ENCODE results near the gene SOCS1.
"Not testable (repeated sequence)": the region's sequence is repeated elsewhere in the genome, so short reads cannot be mapped to it uniquely, and the experiment has no call there.

Gene SOCS1

GRCh38 chr16:11229432-11229831 is 26.6 kb downstream of the SOCS1 start:
- H3K27me3 ChIP-seq (ENCODE audit: insufficient read depth, low read depth, severe bottlenecking), result no peaks in the 10 kb centered on the region
- no peak overlapping the region for H3K4me3 ChIP-seq (ENCODE audit: low read depth, low read length)
- no peak for TF ChIP-seq CTCF (IDR thresholded peaks at IDR 0.05; ENCODE audit: low read depth, low read length)
- DNase-seq, result no peak
- H3K9me3 ChIP-seq (ENCODE audit: severe bottlenecking), result no peaks in the 10 kb centered on the region
- H3K36me3 ChIP-seq, result no peaks in the 10 kb centered on the region
- no peak overlapping the region for H3K27ac ChIP-seq

GRCh38 chr16:11225677-11226549 is 30.1 kb downstream of the SOCS1 start:
- Histone ChIP-seq H3K4me3 (ENCODE audit: low read depth, low read length) (no peak overlapping the region), H3K27ac (no peak overlapping the region), H3K9me3 (ENCODE audit: severe bottlenecking) (no peaks in the 10 kb centered on the region), H3K27me3 (ENCODE audit: insufficient read depth, low read depth, severe bottlenecking) (no peaks in the 10 kb centered on the region), H3K36me3 (no peaks in the 10 kb centered on the region)
- DNase-seq, result no peak
- TF ChIP-seq CTCF (IDR thresholded peaks at IDR 0.05; ENCODE audit: low read depth, low read length), result no peak

GRCh38 chr16:11224894-11225676 is 30.9 kb downstream of the SOCS1 start:
- no peaks in the 10 kb centered on the region for H3K27me3 ChIP-seq (ENCODE audit: insufficient read depth, low read depth, severe bottlenecking)
- H3K9me3 ChIP-seq (ENCODE audit: severe bottlenecking), result no peaks in the 10 kb centered on the region
- no peak for DNase-seq
- H3K36me3 ChIP-seq, result no peaks in the 10 kb centered on the region
- no peak for TF ChIP-seq CTCF (IDR thresholded peaks at IDR 0.05; ENCODE audit: low read depth, low read length)
- no peak overlapping the region for H3K27ac ChIP-seq
- H3K4me3 ChIP-seq (ENCODE audit: low read depth, low read length), result no peak overlapping the region

- Histone ChIP-seq H3K4me3 (ENCODE audit: low read depth, low read length) (no peak overlapping the region), H3K27me3 (ENCODE audit: insufficient read depth, low read depth, severe bottlenecking) (no peaks in the 10 kb centered on the region), H3K36me3 (no peaks in the 10 kb centered on the region), H3K27ac (no peak overlapping the region), H3K9me3 (ENCODE audit: severe bottlenecking) (peaks cover under 1% of the 10 kb centered on the region)
- no peak for DNase-seq
- TF ChIP-seq CTCF (IDR thresholded peaks at IDR 0.05; ENCODE audit: low read depth, low read length), result no peak
Measured at GRCh38 chr16:11224096-11224893, 31.7 kb downstream of the SOCS1 start.

- H3K36me3 ChIP-seq; H3K27me3 ChIP-seq (ENCODE audit: insufficient read depth, low read depth, severe bottlenecking); H3K27ac ChIP-seq; H3K4me3 ChIP-seq (ENCODE audit: low read depth, low read length); DNase-seq: not testable (repeated sequence)
- peaks cover 24% of the 10 kb centered on the region for H3K9me3 ChIP-seq (ENCODE audit: severe bottlenecking)
Measured at GRCh38 chr16:11220507-11220906, 35.5 kb downstream of the SOCS1 start.

- DNase-seq, result no peak
- H3K27me3 ChIP-seq (ENCODE audit: insufficient read depth, low read depth, severe bottlenecking), result no peaks in the 10 kb centered on the region
- peaks cover 24% of the 10 kb centered on the region for H3K9me3 ChIP-seq (ENCODE audit: severe bottlenecking)
- H3K4me3 ChIP-seq (ENCODE audit: low read depth, low read length), result no peak overlapping the region
- H3K36me3 ChIP-seq, result no peaks in the 10 kb centered on the region
- no peak for TF ChIP-seq CTCF (IDR thresholded peaks at IDR 0.05; ENCODE audit: low read depth, low read length)
- H3K27ac ChIP-seq, result no peak overlapping the region
Measured at GRCh38 chr16:11219178-11219577, 36.8 kb downstream of the SOCS1 start.
